Stimulated activated CD4-positive, alpha-beta T cell treated with anti-CD3 and anti-CD28 coated beads, TNF-alpha, amount 100 ng/mL, for 24 hours (primary cell): ENCODE measurements around the gene KIRREL1.
A peak's percentile ranks its signal among the peaks of the same experiment; 100 is the strongest.

Experiments used
- DNase-seq, 3 experiments: peaks; one replicate each; pipeline ENCODE4 v3.0.0-alpha.2; 2020; ENCODE audit warnings: low read depth in 3 of 3

KIRREL1 gene

DNA sequence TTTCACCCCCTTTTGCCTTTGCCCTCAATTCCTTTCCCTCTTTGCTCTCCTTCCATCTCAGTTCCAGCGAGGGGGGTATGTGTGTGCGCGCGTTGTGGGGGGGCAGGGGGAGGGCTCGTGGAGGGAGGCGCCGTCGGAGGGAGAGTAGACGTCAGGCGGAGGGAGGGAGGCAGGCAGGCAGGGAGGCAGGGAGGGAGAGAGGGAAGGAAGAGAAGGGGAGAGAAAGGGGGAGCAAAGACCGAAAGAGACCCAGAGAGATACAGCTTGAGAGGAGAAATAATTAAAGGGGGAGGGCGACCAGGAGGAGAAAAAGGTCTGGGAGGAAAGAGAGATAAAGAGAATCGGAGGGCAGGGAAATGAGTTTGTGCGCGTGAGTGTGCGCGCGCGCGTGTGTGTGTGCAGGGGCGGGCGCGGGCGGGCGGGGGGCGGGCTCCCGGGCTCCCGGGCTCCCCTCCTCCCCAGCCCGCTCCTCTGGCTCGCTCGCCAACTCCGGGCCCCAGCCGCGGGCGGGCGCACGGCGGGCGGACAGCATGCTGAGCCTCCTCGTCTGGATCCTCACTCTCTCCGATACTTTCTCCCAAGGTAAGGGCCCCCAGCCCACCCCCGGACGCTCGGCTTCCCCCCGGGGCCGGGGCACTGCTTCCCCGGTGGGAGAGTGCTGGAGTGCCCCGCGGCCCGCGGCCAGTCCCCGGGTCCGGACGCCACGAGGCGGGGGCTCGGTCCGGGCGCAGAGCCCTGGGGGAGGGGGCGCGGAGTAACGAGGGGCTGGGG is at the start of gene KIRREL1:
Gene KIRREL1, plus strand, starts transcription at position 499 of the 771 bp plus-strand sequence. Its CDS starts 32 bp downstream, at position 531.
- no peak for DNase-seq

DNA sequence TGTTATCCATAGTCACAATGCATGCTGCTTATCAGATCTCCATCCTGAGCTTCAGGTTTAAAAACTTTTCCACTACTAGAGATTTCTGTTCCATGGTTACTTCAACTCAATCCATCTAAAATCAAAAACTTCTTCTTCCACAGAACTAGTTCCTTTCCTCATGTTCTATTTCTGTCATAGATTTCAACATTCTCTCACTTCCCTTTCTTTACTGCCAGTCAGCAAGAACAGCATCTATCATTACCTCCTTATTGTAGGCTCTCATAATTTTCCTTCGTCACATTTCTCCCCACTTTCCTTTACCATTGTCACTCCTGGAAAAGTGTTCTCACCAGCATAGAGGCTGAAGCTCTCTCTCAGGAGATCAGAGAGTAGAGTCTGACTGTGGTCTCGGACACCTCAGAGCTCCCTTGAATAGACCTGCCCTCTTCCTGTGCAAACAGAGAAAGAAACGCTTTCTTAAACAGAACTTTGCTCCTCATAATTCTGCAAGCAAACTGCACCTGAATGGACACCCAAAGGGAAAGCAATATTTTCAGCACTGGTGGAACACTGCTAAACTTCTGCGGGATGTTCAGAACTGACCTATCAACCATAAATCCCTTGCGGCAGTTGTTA is 48.7 kb upstream of the KIRREL1 start:
- no peak for DNase-seq

DNA sequence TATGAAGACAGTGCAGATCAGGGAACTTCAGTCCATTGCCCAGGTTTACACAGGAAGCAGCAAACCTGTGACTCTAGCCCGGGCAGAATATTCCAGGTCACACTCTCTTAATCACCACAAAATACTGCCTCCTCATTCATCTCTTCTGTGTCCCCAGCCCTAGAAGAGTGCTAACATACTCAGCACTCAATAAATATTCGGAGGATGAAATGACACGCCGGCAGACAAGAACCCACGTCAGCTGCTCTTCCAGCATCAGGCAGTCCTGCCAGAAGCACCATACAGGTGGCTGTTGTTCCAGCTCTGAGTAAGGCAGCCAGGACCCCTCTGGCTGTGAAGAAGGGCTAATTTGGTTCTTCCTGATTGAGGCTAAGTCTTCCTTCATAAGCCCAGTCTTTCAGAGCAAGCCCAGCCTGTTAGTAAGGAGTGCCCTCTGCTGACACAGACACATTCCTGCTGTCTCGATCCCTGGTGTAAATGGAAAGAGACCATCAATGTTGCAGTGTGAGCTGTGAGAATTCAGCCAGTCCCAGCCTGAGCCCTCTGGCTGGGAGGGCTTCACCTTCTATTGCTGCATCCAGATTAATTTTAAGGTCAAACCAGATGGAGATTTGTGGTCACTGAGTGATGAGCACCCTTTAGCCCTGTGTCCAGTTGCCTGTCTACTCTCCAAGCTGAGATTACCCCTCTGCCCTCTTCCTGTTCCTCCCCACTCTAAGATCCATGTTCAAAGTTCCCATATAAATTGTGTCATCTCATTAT is 45.0 kb upstream of the KIRREL1 start:
- DNase-seq: no peak

DNA sequence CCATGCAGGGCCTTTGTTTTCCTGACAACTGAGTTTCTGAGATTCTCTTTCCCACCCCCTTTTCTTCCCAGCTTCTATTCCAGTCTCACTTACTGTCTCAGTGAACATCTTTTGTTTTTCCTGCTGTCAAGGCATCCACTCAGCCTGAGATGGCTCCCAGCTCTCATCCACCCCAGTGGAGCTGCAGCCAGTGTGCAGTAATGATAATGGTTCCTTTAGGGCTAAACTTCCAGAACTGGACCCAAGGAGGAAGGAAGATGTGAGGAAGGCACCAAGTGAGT is 44.4 kb upstream of the KIRREL1 start:
- no peak for DNase-seq

DNA sequence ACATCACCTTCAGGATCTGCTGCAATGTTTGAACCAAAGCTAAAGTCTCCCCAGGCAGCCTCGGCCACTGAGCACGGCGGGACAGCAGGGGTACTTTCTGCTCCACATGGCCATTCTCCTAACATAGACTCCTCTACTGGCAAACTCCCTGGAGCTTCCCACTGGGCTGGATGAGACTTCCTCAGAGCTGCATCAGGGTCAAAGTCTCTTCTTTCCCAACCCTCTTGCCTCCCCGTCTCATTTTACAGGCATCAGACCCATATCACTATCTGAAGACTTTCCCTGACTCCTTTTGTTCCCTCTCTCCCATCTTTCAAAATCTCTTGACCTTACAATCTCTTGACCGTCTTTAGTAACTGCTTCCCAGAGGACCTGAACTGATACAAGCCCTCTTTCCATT is 42.2 kb upstream of the KIRREL1 start:
- DNase-seq: no peak

DNA sequence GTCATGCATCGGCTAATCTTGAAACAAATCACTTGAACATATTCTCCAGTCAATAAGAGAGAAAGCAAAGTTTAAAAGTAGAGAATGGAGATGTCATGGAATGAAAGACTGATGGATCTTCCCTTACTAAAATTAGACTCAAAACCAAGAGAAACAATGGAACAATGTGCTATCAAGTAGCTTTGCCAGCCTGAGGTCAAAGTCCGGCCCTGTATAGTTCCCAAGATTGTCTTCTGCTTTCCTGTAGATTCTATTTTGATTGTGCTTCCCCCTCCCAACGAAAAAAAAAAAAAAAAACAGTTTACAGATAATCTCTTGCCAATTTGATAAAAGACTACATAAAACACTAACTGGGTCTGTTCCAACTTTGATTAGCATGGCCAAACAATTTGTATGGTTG is 40.8 kb upstream of the KIRREL1 start:
- no peak for DNase-seq

DNA sequence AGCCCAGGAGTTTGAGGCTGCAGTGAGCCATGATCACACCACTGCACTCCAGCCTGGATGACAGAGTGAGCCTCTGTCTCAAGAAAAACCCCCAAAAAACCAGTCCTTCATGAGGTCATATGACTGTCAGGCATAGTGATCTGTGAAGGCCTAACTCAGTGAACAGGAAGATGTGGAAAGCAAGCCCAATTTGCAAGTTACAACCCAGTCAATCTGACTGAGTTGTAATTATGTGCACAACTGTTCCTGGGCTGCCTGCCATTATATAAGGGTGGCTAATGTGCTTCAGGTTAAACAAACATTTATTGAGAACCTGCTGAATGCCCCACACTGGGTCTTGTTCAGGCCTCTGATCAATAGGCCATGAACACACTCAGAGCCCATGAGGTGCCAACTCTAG is 38.2 kb upstream of the KIRREL1 start:
- DNase-seq: no peak

DNA sequence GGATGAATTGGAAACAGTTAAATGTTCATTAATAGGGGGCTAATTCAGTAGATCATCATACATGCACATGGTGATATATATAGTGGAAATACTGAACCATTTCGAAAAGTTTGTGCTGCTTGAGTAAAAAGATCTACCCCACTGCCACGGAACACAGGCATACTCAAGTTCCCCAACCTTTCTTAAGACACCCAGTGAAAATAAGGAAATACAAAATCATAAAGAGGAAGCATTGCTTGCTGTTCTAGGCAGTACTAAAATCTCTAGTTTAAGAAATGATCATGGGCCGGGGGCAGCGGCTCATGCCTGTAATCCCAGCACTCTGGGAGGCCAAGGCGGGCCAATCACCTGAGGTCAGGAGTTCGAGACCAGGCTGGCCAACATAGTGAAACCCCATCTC is 37.6 kb upstream of the KIRREL1 start:
- no peak for DNase-seq

DNA sequence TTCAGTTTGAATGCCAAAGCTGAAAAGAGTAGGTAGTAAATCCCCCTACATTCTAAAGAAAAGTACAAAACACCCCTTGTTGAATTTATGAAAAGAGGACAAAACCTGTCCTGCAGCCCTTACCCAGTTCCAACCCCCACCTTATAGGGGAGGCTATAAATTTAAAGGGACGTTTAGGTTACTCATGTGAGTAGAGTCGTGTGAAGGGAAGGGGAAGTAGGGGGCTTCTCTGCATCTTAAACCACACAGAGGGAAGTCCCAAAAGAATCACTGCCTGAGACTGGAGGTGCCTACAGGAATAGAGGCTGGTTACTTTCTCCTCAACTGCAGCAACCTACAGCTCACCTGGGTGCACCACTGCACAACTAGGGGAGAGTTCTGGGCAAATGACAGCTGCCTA is 36.7 kb upstream of the KIRREL1 start:
- DNase-seq: no peak

DNA sequence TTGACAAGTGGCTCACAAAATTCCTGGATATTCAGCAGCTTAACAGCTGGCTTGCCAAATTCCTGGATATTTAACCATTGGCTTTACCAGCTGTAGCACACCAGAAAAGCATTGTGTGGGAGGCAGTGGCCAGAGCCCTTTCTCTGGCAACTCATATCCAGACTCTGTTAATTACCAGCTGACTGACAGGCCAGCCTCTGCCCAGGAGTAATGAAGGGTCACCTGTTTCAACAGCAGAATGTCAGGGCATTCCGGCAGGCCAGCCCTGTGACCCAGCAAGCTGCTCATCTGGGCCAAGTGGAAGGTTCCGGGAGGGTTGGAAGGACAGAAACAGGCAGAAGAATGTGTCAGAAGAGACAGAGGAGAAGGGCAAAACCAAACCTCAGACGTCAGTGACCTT is 35.2 kb upstream of the KIRREL1 start:
- no peak for DNase-seq

DNA sequence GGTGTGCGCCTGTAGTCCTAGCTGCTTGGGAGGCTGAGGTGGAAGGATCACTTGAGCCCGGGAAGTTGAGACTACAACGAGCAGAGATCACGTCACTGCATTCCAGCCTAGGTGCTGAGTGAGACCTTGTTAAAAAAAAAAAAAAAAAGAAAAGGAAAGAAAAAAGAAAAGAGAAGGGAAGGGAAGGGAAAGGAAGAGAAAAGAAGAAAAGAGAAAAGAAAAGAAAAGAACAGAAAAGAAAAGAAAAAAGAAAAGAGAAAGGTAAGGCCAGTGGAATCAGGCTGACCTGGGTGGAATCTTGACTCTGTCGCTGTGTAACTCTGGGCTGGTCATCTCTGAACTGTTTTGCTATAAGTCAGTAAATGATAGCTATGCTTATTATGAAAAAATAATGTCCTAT is 33.7 kb upstream of the KIRREL1 start:
- no peak for DNase-seq

DNA sequence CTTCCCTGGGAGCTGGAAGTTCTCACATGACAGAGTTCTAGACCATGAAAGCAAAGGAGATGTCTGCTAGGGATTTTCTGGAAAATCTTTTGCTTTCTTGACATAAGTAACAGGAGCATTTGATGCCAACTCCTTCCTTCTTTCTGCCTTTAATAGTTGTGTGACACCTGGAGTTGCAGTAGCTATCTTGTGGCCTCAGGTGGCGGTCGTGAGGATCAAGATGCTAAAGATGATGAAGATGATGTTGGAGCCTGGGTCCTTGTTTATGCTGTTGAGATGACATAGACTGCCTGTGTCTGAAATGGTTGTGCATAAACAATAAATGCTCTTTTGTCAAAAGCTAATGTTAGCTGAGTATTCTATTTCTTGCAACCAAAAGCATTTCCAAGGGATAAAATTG is 32.7 kb upstream of the KIRREL1 start:
- no peak for DNase-seq

DNA sequence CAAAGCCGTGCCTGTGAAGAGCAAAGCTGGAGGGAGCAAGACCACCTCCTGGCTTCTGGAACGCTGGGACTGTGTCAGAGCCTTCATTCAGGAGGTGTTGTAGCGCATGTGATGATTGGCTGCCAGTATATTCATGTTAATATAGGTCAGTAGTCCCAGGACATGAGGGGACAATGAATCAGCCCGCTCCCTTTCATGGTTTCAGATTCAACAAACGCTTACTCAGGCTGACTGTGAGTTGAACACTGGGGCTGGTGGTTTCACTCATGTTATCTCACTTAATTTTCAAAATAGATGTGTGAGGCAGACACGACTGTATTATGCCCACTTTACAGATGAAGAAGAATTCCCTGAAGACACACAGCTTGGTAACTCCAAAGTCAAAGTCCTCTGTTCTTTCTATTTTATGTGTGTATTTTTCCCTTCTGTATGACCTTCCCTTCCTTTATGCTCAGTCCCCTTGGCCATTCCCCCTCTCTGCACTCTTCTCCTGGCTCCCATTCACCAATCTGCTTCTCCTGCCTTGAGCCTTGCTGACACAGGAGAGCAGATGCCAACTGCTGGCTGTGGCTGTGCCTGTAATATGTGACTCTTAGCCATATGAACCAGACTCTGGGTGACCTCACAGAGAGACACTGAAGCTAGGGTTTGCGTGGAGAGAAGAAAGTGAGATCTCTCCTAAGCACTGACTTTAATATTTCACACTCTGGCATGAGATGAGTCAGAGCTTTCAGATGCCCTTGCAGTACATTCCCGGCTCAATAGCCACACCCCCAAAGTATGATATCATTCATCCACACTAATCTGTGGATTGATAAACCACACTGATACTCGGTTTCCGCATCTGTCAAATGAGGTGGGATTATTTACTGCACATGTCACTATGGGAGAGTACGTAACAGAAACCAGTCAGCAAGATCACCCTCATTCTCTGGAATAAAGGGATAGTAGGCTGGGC is 31.4 kb upstream of the KIRREL1 start:
- no peak for DNase-seq

DNA sequence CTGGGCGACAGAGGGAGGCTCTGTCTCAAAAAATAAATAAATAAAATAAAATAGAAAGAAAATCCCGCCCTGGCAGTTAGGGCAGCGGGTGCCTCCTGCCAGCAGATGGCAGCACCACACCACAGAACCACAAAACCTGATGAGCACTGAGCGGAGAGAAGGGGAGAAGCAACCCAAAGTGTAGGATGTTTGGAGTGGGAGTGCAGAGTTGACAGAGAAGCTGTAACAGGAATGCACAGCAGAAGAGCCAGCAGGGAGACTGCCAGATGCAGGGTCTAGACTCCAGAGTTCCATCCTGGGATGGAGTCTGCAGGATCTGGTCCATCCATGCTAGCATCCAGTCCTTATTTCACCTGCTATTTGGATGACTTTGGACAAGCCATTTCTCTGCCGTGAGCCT is 29.7 kb upstream of the KIRREL1 start:
- peak; percentile 13 to 60 (median 14) for DNase-seq

DNA sequence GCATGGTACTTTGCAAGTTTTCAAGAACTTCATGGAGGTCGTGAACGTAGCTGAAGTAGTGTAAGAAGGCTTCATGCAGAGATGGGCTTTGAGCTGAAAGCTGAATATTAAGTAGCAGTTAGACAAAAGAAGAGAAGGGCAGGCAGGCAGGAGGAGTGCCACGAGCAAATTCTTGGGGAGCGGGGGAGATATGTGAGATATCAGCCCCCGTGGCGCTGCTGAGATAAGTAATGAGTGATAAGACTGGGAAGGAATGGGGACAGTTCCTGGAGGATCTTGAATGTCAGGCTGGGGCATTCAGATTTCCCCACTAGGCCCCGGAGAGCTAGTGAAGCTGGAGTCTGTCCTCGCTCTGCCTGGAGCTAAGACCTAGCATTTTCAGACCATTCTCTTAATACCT is 27.9 kb upstream of the KIRREL1 start:
- DNase-seq: no peak

DNA sequence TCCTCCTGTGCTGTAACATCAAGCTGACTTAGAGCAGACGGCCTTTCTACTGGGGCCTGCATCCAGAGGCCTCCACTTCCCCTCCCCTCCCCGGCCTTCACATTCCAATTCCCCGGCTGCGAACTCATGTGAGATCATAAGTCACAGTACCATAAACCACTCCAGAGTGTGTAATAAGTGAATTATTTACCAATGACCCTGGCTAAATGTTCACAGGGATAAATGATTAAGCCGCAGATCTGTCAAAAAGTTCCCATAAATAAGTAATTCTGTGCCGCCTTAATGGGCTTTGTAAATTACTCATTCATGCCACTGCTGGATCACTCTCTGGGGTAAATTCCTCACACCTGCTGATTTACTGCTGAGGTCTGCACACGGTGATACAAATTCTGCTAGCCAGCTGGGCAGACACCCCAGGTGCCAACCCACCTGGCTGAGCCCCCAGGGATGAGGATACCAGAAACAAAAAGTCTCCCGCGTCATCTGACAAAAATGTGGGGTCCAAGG is 27.4 kb upstream of the KIRREL1 start:
- DNase-seq: no peak

DNA sequence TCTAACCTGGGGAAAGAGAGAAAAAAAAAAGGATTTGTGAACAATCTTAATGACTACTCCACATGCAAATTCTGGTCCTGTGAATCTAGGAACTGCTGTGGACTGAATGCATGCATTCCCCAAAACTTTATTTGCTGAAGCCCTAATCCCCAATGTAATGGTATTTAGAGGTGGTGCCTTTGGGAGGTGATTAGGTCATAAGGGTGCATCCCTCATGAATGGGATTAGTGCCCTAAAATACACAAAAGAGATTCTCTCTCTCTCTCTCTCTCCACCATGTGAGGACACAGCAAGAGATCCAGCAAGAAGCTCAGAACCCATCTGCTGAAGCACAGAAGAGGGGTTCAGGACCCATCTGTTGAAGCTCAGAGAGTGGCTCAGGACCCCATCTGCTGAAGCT is 26.2 kb upstream of the KIRREL1 start:
- no peak for DNase-seq

DNA sequence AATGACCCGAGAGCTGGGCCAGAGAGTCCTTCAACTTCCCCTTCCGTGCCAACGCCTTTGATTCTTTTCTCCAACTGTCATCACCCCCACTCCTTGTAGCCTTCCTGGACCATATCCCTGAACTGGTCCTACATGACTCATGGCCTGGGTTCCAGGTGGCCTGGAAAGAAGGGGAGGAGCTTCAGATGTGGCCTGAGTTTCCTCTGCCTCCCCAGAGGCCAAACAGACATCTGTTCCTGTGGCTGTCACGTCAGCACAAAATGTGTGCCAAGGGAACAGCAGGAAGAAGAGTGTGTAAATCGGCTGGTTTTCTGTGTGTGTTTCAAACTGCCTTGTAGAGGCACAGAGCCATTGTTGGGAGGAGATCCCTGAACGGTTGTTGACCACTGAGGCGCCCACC is 24.9 kb upstream of the KIRREL1 start:
- no peak for DNase-seq

DNA sequence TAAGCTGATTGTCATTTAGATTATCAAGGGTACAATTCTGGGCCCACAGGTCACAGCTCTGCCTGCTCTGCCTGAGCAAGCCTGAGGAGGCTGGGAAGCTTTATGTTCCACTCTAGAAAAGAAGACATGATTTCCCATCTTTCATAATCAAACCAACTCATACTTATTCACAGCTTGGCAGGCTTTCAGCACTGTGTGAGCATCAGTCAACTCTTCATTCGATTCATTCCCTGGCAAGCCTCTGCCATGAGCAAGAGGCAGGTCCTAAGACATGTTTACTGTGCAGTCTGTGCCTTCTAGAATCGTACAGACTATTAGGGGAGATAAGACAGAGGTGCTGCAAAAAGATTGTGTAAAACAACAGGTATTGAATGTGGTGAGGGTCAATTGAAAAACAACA is 24.5 kb upstream of the KIRREL1 start:
- no peak for DNase-seq

DNA sequence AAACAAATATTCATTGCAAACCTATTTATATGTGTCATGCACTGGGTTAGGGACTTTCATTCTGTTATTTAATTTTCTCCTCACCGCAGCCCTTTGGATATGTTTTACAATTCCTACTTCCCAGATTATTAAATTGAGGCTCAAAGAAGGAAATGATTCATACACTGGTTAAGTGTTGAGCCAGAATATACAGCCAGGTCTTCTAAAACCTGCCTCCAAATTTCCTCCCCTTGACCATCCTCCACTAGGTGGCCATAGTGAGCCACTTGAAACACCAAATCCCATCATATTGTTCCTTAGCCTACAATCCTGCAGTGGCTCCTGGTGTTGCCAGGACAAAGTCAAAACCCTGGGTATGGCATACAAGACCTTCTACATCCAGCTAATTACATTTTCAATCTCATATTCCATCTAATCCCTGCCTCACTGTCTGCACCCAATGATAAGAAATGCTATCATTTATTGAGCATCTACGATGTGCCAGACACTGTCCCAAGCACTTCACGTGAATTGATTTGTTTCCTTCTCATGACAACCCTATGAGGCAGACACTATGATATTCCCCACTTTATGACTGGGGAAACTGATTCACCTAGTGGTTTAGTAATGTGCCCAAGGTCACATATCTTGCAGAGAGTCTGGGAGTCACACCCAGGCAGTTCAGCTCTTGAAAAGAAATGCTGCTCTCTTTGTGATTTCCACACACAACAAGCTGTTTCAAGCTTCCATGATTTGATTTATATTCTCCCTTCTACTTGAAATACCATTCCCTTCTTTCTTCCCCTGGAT is 23.6 kb upstream of the KIRREL1 start:
- no peak for DNase-seq

DNA sequence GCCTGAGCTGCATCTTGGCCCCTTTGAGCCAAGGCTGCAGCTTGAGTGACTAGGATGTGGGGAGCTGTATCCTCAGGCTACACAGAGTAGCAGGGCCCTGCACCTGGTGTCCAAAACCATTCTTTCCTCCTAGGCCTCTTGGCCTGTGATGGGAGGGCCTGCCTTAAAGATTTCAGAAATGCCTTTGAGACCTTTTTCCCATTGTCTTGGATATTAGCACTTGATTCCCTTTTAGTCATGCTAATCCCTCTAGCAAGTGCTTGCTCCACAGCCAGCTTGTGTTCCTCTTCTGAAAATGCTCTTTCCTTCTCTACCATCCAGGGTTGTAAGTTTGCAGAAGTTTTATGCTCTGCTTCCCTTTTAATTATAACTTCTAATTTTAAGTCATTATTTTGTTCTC is 21.7 kb upstream of the KIRREL1 start:
- no peak for DNase-seq
